ENCODE results near the gene LYRM1. TPM values are rescaled to one million over a fixed set of nuclear protein-coding genes. Genes with fewer than 3 reads are reported as not detected.

The LYRM1 gene
- total and polyA plus RNA-seq, 8 donors, result 28.0 to 36.3 (median 29.6) TPM

DNA sequence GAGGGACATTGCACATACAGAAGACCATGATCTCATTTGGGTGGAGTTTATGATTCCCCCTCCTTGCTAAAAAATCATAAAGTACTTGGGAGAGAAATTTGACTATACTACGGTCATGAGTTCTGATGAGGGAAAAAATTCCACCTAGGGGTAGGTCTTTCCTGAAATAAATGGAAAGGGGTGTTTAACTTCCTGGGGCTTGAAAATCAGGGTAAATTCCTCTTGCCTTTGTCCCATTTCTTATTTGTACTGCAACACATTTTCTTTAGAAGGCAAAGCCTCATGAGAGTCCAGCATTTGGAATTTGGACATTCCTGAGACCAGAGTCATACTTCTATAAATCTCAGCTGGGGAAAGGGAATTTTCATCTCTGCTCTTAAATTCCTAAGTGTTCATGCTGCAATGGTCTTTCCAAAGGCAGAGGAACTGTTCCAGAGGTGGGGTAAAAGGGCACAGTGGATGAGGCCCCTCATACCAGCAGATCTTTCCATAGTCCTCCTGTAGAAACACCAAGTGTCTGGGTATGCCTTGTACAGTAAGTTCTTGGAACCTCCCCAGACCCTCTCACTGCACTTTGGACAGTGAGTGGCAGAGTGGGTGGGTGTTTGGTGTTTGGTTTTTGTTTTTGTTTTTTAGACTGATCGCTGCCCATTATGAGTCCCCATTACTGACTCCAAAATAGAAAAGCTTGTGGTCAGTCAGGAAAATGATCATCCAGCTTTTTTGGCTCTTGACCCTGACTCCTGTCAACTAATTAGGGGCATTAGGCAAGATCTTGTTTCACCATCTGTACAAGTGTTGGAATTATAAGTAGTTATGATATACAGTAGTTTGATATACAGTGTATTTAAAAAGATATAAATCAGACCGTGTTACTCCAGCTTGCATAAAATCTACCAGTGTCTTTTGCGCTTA is 6.0 kb downstream of the LYRM1 start:
- DNase-seq (peak in 1 of 4 donors; percentile 29), ATAC-seq (peak; percentile 32)
- H3K27me3 ChIP-seq, result no peaks in the 10 kb centered on the region
- TF ChIP-seq, protein P1, sequence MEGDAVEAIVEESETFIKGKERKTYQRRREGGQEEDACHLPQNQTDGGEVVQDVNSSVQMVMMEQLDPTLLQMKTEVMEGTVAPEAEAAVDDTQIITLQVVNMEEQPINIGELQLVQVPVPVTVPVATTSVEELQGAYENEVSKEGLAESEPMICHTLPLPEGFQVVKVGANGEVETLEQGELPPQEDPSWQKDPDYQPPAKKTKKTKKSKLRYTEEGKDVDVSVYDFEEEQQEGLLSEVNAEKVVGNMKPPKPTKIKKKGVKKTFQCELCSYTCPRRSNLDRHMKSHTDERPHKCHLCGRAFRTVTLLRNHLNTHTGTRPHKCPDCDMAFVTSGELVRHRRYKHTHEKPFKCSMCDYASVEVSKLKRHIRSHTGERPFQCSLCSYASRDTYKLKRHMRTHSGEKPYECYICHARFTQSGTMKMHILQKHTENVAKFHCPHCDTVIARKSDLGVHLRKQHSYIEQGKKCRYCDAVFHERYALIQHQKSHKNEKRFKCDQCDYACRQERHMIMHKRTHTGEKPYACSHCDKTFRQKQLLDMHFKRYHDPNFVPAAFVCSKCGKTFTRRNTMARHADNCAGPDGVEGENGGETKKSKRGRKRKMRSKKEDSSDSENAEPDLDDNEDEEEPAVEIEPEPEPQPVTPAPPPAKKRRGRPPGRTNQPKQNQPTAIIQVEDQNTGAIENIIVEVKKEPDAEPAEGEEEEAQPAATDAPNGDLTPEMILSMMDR (IDR thresholded peaks at IDR 0.05), result no peak
- peaks cover 56 to 99% of the 10 kb centered on the region in 2 donors for H3K4me1 ChIP-seq
- H3K27ac ChIP-seq, result peak overlapping the region; percentile 97 to 98
- intact Hi-C loops (cut with DNase I), result no loop called here
- H3K36me3 ChIP-seq, result no peaks in the 10 kb centered on the region
- H3K9me3 ChIP-seq, result no peaks in the 10 kb centered on the region
- H3K4me3 ChIP-seq, result no peak overlapping the region

DNA sequence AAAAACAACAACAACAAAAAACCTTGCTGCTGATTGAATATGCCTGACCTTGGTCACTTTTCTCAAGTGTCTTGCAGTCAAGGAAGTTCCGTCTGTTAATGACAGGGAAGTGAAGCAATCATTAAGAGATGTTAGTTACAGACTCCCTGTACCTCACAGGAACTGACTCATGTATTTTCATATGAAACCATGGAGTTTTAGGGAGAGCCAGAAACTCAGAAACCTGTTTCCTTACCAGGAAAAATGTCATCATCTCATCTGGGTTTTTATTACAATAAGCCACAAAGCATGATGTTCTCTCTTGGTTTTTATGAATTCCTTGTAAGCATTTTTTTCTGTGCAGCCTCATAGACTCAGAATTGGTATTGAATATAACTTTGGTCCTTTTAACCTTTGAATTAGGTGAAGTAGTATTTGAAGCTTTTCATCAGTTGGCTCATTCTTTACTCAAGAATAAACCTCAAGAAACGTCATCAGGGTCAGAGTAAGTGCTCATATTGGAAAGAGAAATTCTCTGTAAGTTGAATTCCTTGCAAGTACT is 10.3 kb downstream of the LYRM1 start:
- Histone ChIP-seq H3K36me3 (no peaks in the 10 kb centered on the region), H3K27me3 (no peaks in the 10 kb centered on the region), H3K4me1 (peaks cover 38 to 85% of the 10 kb centered on the region in 2 donors), H3K4me3 (no peak overlapping the region), H3K9me3 (no peaks in the 10 kb centered on the region), H3K27ac (peak overlapping the region; percentile 76 to 88)
- TF ChIP-seq, protein P1 (IDR thresholded peaks at IDR 0.05), result no peak
- DNase-seq, result peak in 1 of 4 donors; percentile 32
- ATAC-seq, result peak; percentile 74
- intact Hi-C loops (cut with DNase I), result no loop called here

DNA sequence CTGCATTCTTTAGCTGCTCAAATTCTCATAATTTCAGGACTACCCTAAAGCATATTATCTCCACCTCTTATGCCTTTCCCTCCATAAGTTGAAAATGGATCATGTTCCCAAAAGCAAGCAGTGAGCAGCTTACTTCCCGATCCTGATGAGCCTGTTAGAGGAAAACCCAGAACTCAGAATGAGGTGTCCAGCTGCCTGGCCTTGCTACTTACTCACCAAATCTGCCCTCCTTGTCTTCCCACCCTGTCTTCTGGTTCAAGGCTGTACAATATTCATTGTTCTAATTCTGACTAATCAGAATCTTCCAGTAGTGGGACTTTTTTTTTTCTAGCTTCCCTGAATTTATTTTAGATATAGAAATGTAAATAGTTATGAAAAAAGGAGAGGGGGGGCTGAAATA is 10.8 kb downstream of the LYRM1 start:
- ATAC-seq (peak; percentile 20), DNase-seq (no peak)
- peaks cover 33 to 81% of the 10 kb centered on the region in 2 donors for H3K4me1 ChIP-seq
- peak overlapping the region; percentile 76 to 88 for H3K27ac ChIP-seq
- no peak overlapping the region for H3K4me3 ChIP-seq
- intact Hi-C loops (cut with DNase I), result no loop called here
- TF ChIP-seq, protein P1 (IDR thresholded peaks at IDR 0.05), result no peak
- H3K36me3 ChIP-seq, result no peaks in the 10 kb centered on the region
- H3K27me3 ChIP-seq, result no peaks in the 10 kb centered on the region
- no peaks in the 10 kb centered on the region for H3K9me3 ChIP-seq

DNA sequence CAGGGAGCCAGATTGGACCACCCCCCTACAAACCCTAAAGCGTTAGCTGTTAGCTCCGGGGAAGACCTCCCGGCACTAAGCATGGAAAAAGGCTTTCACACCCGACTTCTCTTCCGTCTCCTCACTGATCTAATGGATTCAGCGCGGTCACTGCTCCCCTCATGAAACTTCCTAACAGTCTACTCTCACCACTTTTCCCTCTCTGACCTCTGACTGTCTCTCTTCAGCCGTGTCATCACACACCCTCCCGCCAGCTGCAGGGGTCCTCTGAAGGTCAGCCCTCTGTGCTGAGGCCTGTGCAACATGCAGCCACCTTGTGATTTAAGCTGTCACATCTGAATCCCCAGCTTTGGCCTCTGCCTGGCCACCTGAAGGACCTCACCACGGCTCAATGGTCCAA is 15.7 kb downstream of the LYRM1 start:
- intact Hi-C loops (cut with DNase I), result no loop called here
- no peaks in the 10 kb centered on the region for H3K36me3 ChIP-seq
- TF ChIP-seq, protein P1 (IDR thresholded peaks at IDR 0.05), result no peak
- no peak overlapping the region for H3K4me3 ChIP-seq
- no peak overlapping the region for H3K27ac ChIP-seq
- H3K27me3 ChIP-seq, result no peaks in the 10 kb centered on the region
- H3K4me1 ChIP-seq, result peaks cover 24 to 44% of the 10 kb centered on the region in 2 donors
- no peaks in the 10 kb centered on the region for H3K9me3 ChIP-seq
- ATAC-seq, result no peak
- DNase-seq, result no peak

DNA sequence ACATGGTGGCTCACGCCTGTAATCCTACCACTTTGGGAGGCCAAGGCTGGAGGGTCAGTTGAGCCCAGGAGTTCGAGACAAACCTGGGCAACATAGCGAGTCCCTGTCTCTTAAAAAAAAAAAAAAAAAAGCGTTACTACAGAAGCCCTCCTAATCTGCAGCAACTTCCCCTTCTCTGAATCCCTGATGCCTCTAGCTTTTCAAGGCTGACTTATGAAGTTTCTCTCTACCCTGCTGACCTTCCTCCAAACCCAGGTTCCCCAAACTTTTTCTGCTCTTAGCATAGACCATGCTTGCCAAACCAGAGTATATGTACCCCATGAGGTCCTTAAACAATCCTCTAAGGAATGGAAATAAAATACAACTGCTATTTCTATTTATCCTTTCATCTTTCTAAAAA is 16.4 kb downstream of the LYRM1 start:
- intact Hi-C loops (cut with DNase I), result no loop called here

More for the DNA sequence above, 16.4 kb downstream of the LYRM1 start:
- peak; percentile 13 for ATAC-seq
- DNase-seq, result no peak
- Histone ChIP-seq H3K9me3 (no peaks in the 10 kb centered on the region), H3K4me1 (peaks cover 17 to 37% of the 10 kb centered on the region in 2 donors), H3K27ac (no peak overlapping the region), H3K36me3 (peaks cover 0 to 2% of the 10 kb centered on the region in 2 donors), H3K4me3 (no peak overlapping the region), H3K27me3 (no peaks in the 10 kb centered on the region)
- TF ChIP-seq, protein P1 (IDR thresholded peaks at IDR 0.05), result no peak
